Nephron (organoid): ENCODE measurements around the gene CACNA1C.
A peak's percentile ranks its signal among the peaks of the same experiment; 100 is the strongest.

Experiments used
- H3K27ac Mint-ChIP-seq, 3 experiments: 2 replicates each; pipeline ENCODE4 v1.8.0; 2020; ENCODE audit warnings: mixed read lengths in 3 of 3, mild to moderate bottlenecking in 2 of 3, moderate library complexity in 1 of 3
- H3K27me3 Mint-ChIP-seq: 2 replicates; pipeline ENCODE4 v1.8.0; 2021; ENCODE audit warnings: low read depth, mild to moderate bottlenecking, moderate library complexity, mixed read lengths
- H3K36me3 Mint-ChIP-seq: 2 replicates; pipeline ENCODE4 v1.8.0; 2020; ENCODE audit warnings: low read depth, mixed read lengths
- H3K4me1 Mint-ChIP-seq: 2 replicates; pipeline ENCODE4 v1.8.0; 2020; ENCODE audit warnings: mixed read lengths
- H3K4me3 Mint-ChIP-seq, 3 experiments: 2 replicates each; pipeline ENCODE4 v1.8.0; 2020; ENCODE audit warnings: mild to moderate bottlenecking in 3 of 3, mixed read lengths in 3 of 3, moderate library complexity in 2 of 3
- H3K9me3 Mint-ChIP-seq: 2 replicates; pipeline ENCODE4 v1.8.0; 2020; ENCODE audit warnings: mixed read lengths
- TF ChIP-seq, protein P1 (sequence below), 3 experiments: fragments of 200-600 bp; sonication (generic); IDR thresholded peaks; one replicate each; pipeline ENCODE4 v1.5.0; 2021; ENCODE audit warnings: antibody characterized with exemption in 3 of 3; ENCODE audit not compliant: unreplicated experiment in 3 of 3

The CACNA1C gene

GRCh38 chr12:2686280-2686646, 633.5 kb downstream of the CACNA1C start:
- H3K4me3 Mint-ChIP-seq = no peak overlapping the region
- TF ChIP-seq, protein P1, sequence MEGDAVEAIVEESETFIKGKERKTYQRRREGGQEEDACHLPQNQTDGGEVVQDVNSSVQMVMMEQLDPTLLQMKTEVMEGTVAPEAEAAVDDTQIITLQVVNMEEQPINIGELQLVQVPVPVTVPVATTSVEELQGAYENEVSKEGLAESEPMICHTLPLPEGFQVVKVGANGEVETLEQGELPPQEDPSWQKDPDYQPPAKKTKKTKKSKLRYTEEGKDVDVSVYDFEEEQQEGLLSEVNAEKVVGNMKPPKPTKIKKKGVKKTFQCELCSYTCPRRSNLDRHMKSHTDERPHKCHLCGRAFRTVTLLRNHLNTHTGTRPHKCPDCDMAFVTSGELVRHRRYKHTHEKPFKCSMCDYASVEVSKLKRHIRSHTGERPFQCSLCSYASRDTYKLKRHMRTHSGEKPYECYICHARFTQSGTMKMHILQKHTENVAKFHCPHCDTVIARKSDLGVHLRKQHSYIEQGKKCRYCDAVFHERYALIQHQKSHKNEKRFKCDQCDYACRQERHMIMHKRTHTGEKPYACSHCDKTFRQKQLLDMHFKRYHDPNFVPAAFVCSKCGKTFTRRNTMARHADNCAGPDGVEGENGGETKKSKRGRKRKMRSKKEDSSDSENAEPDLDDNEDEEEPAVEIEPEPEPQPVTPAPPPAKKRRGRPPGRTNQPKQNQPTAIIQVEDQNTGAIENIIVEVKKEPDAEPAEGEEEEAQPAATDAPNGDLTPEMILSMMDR (IDR thresholded peaks at IDR 0.05; ENCODE audit: unreplicated experiment in 3 of 3) = no peak
- no peaks in the 10 kb centered on the region for H3K9me3 Mint-ChIP-seq
- H3K27me3 Mint-ChIP-seq = peaks cover 17% of the 10 kb centered on the region
- H3K27ac Mint-ChIP-seq = no peak overlapping the region
- H3K36me3 Mint-ChIP-seq = peaks cover 9% of the 10 kb centered on the region
- peaks cover 12% of the 10 kb centered on the region for H3K4me1 Mint-ChIP-seq

DNA sequence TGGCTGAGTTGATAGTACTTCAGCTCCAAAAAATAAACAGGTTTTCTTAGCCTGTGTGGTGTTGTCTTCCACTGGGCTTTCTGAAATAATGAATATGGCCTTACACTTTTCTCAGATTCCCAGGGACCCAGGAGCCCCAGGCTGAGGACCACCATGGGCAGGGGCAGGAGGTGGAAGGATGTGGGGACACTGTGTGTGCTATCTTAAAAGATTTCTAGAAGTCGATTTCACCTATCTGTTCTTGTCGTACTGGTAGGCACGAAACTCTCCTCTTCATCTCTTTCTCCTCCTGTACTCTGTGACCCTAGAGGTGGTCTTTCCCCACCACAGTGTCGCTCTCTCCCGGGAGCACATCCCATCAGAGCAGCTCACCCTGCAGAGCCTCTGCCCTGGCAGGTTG, 634.3 kb downstream of the CACNA1C start:
- TF ChIP-seq, protein P1 (IDR thresholded peaks at IDR 0.05; ENCODE audit: unreplicated experiment in 3 of 3) = no peak
- peaks cover 22% of the 10 kb centered on the region for H3K27me3 Mint-ChIP-seq
- H3K4me3 Mint-ChIP-seq = no peak overlapping the region
- peaks cover 16% of the 10 kb centered on the region for H3K4me1 Mint-ChIP-seq
- H3K9me3 Mint-ChIP-seq = no peaks in the 10 kb centered on the region
- peaks cover 9% of the 10 kb centered on the region for H3K36me3 Mint-ChIP-seq
- no peak overlapping the region for H3K27ac Mint-ChIP-seq

DNA sequence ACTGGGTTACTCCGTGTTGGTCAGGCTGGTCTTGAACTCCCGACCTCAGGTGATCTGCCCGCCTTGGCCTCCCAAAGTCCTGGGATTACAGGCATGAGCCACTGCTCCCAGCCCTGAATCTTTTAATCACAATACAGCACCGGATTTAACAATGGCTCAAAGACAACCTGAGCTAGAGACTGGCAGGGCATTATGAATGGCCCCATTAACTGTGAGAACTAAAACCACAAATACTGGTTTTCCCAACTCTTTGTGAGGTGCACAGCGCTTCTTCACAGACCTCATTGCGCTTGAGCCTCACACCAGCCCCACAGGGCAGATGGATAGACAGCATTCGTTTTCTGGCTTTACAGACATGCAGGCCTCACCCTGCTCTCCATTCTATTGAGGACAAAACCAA, 634.9 kb downstream of the CACNA1C start:
- Mint-ChIP-seq H3K27me3 (peaks cover 26% of the 10 kb centered on the region), H3K9me3 (no peaks in the 10 kb centered on the region), H3K27ac (no peak overlapping the region), H3K4me3 (no peak overlapping the region), H3K4me1 (peaks cover 17% of the 10 kb centered on the region), H3K36me3 (peaks cover 3% of the 10 kb centered on the region)
- TF ChIP-seq, protein P1 (IDR thresholded peaks at IDR 0.05; ENCODE audit: unreplicated experiment in 3 of 3) = no peak

GRCh38 chr12:2688381-2688931, 635.7 kb downstream of the CACNA1C start:
- TF ChIP-seq, protein P1 (IDR thresholded peaks at IDR 0.05; ENCODE audit: unreplicated experiment in 3 of 3) = no peak
- H3K9me3 Mint-ChIP-seq = no peaks in the 10 kb centered on the region
- peaks cover 14% of the 10 kb centered on the region for H3K4me1 Mint-ChIP-seq
- no peak overlapping the region for H3K27ac Mint-ChIP-seq
- H3K27me3 Mint-ChIP-seq = peaks cover 31% of the 10 kb centered on the region
- no peak overlapping the region for H3K4me3 Mint-ChIP-seq
- no peaks in the 10 kb centered on the region for H3K36me3 Mint-ChIP-seq

GRCh38 chr12:2689393-2689792, 636.6 kb downstream of the CACNA1C start:
- no peaks in the 10 kb centered on the region for H3K36me3 Mint-ChIP-seq
- peak overlapping the region; percentile 22 to 71 (median 56) for H3K4me3 Mint-ChIP-seq
- peaks cover 14% of the 10 kb centered on the region for H3K4me1 Mint-ChIP-seq
- TF ChIP-seq, protein P1 (IDR thresholded peaks at IDR 0.05; ENCODE audit: unreplicated experiment in 3 of 3) = no peak
- no peaks in the 10 kb centered on the region for H3K9me3 Mint-ChIP-seq
- no peak overlapping the region for H3K27ac Mint-ChIP-seq
- H3K27me3 Mint-ChIP-seq = peaks cover 33% of the 10 kb centered on the region

DNA sequence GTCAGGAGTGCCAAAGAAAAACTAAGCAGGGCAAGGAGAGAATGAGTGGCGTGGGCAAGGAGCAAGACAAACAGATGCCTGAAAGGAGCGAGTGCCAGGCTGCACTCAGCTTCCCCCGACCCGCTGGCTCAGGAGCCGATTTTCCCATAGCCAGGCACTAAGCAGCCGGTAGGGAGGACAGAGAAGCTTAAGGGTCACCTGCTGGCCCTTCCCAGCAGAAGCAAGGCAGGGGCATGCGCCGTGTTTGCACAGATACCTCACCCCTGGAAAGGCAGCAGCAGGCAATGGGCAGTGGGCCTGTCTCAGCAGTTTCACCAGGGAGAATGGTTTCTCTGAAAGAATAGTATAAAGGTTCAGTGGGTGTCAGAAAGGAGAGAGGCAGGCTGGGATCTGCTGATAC, 637.1 kb downstream of the CACNA1C start:
- no peak overlapping the region for H3K27ac Mint-ChIP-seq
- peaks cover 14% of the 10 kb centered on the region for H3K4me1 Mint-ChIP-seq
- H3K27me3 Mint-ChIP-seq = peaks cover 38% of the 10 kb centered on the region
- H3K4me3 Mint-ChIP-seq = peak overlapping the region; percentile 5 to 71 (median 56)
- H3K36me3 Mint-ChIP-seq = no peaks in the 10 kb centered on the region
- TF ChIP-seq, protein P1 (IDR thresholded peaks at IDR 0.05; ENCODE audit: unreplicated experiment in 3 of 3) = no peak
- H3K9me3 Mint-ChIP-seq = no peaks in the 10 kb centered on the region
